SK-N-SH (cell line): ENCODE results near the gene PPP1R12C. TPM values are rescaled to one million over a fixed set of nuclear protein-coding genes. Genes with fewer than 3 reads are reported as not detected.

Source experiments
- CTCF ChIA-PET: fragments of 300-600, 350-600 bp; formaldehyde crosslinking; extraction: SDS; loops from one replicate; lab custom pipeline; 2021; lab: Yijun Ruan, JAX
- POLR2A ChIA-PET: fragments of 350-600 bp; sonication (Branson Sonifier 250); formaldehyde crosslinking; extraction: SDS; loops from one replicate; lab custom pipeline; 2020; ENCODE audit warnings: antibody characterized with exemption, inconsistent platforms; lab: Yijun Ruan, JAX
- DNase-seq: peaks from one replicate; pipeline ENCODE4 v3.0.0; 2012
- H2AFZ ChIP-seq: fragments of 200-600 bp; sonication (generic); 2 replicates; pipeline ENCODE4 v1.8.1; 2016; ENCODE audit warnings: antibody characterized with exemption, mild to moderate bottlenecking, low read depth
- H3F3A ChIP-seq: fragments of 200-600 bp; sonication (generic); replicated peaks from 2 replicates; pipeline ENCODE3; 2016; ENCODE audit warnings: antibody characterized with exemption, mild to moderate bottlenecking; ENCODE audit not compliant: insufficient read depth
- H3K27ac ChIP-seq, 2 experiments: fragments of 200-500 bp in 1 of 2; fragments of 200-600 bp in 1 of 2; sonication (Bioruptor generic) in 1 of 2; sonication (generic), shearing (Covaris generic) in 1 of 2; 2 replicates each; pipeline versions ENCODE4 v1.5.1 to v1.6.1; 2014 to 2016; ENCODE audit warnings: low read depth in 2 of 2, inconsistent platforms in 1 of 2, low read length in 1 of 2, mild to moderate bottlenecking in 1 of 2, mixed read lengths in 1 of 2
- H3K27me3 ChIP-seq: fragments of 200-600 bp; sonication (generic), shearing (Covaris generic); 2 replicates; pipeline ENCODE4 v1.6.1; 2016; ENCODE audit warnings: mixed run types; ENCODE audit not compliant: insufficient read depth
- H3K36me3 ChIP-seq, 2 experiments: fragments of 200-500 bp in 1 of 2; fragments of 200-600 bp in 1 of 2; sonication (Bioruptor generic) in 1 of 2; sonication (generic) in 1 of 2; replicated peaks in 1 of 2; 2 replicates each; pipeline versions ENCODE3 to v1.5.1; 2014 to 2016; ENCODE audit warnings: low read length in 1 of 2, mild to moderate bottlenecking in 1 of 2; ENCODE audit not compliant: insufficient read depth in 2 of 2, control insufficient read depth in 1 of 2
- H3K4me1 ChIP-seq, 2 experiments: fragments of 200-500 bp in 1 of 2; fragments of 200-600 bp in 1 of 2; sonication (Bioruptor generic) in 1 of 2; sonication (generic), shearing (Covaris generic) in 1 of 2; 2 replicates each; pipeline versions ENCODE4 v1.5.1 to v1.6.1; 2014 to 2016; ENCODE audit warnings: low read depth in 1 of 2, low read length in 1 of 2, mixed run types in 1 of 2; ENCODE audit not compliant: insufficient read depth in 2 of 2, control insufficient read depth in 1 of 2
- H3K4me2 ChIP-seq: fragments of 200-600 bp; sonication (generic), shearing (Covaris generic); 2 replicates; pipeline ENCODE4 v1.6.1; 2017; ENCODE audit warnings: mixed run types
- H3K4me3 ChIP-seq, 2 experiments: fragments of 200-500 bp in 1 of 2; fragments of 200-600 bp in 1 of 2; sonication (Bioruptor generic) in 1 of 2; sonication (generic), shearing (Covaris generic) in 1 of 2; 2 replicates each; pipeline versions ENCODE4 v1.5.1 to v1.8.1; 2014 to 2016; ENCODE audit warnings: low read depth in 2 of 2, inconsistent platforms in 1 of 2, low read length in 1 of 2, mild to moderate bottlenecking in 1 of 2, mixed read lengths in 1 of 2, moderate library complexity in 1 of 2
- H3K79me2 ChIP-seq: fragments of 200-600 bp; sonication (generic); 2 replicates; pipeline ENCODE4 v1.8.1; 2017; ENCODE audit warnings: mild to moderate bottlenecking; ENCODE audit not compliant: insufficient read depth
- H3K9ac ChIP-seq: fragments of 200-600 bp; sonication (generic); 2 replicates; pipeline ENCODE4 v1.6.1; 2017; ENCODE audit warnings: mixed run types
- H3K9me2 ChIP-seq: fragments of 200-600 bp; sonication (generic); 2 replicates; pipeline ENCODE4 v1.6.1; 2017; ENCODE audit warnings: mixed run types
- H3K9me3 ChIP-seq: fragments of 200-600 bp; sonication (generic); 2 replicates; pipeline ENCODE4 v1.6.1; 2017; ENCODE audit warnings: mixed run types, mild to moderate bottlenecking, moderate library complexity
- H4K20me1 ChIP-seq: fragments of 200-600 bp; sonication (generic); 2 replicates; pipeline ENCODE4 v1.6.1; 2017; ENCODE audit warnings: mild to moderate bottlenecking, mixed run types; ENCODE audit not compliant: insufficient read depth
- CHD2 ChIP-seq: fragments of 150-350 bp; IDR thresholded peaks from 2 replicates; pipeline ENCODE4 v1.6.1; 2018; ENCODE audit warnings: low read length; ENCODE audit not compliant: partially characterized antibody
- ELF1 ChIP-seq: IDR thresholded peaks from 2 replicates; pipeline ENCODE4 v1.4.0; 2012
- GATA2 ChIP-seq: sonication (generic); formaldehyde crosslinking; IDR thresholded peaks from 2 replicates; pipeline ENCODE4 v1.5.0; 2020; ENCODE audit warnings: mild to moderate bottlenecking, missing genetic modification reagents
- MEF2A ChIP-seq: IDR thresholded peaks from 2 replicates; pipeline ENCODE4 v1.4.0; 2012; ENCODE audit warnings: low read depth, borderline replicate concordance
- MXI1 ChIP-seq: IDR thresholded peaks from 2 replicates; pipeline ENCODE4 v1.6.1; 2012; ENCODE audit warnings: mild to moderate bottlenecking, low read depth, low read length, improper control_type of control experiment
- NRF1 ChIP-seq: IDR thresholded peaks from 2 replicates; pipeline ENCODE4 v1.6.1; 2012; ENCODE audit warnings: low read depth, mild to moderate bottlenecking, low read length
- REST ChIP-seq: IDR thresholded peaks from 2 replicates; pipeline ENCODE4 v1.6.1; 2012; ENCODE audit warnings: mild to moderate bottlenecking, low read depth, low read length, moderate library complexity
- RFX5 ChIP-seq: IDR thresholded peaks from 2 replicates; pipeline ENCODE4 v1.6.1; 2012; ENCODE audit warnings: mild to moderate bottlenecking, improper control_type of control experiment, low read length
- YY1 ChIP-seq: IDR thresholded peaks from 2 replicates; pipeline ENCODE4 v1.4.0; 2012; ENCODE audit warnings: low read depth, mild to moderate bottlenecking
- WGBS: methylation state at CpG from one replicate; pipeline ENCODE4 v1.1.6; 2017; ENCODE audit warnings: low lambda C conversion rate; 5-methylcytosine and 5-hydroxymethylcytosine counted together
- polyA plus RNA-seq, 3 experiments: library from polyadenylated mRNA; depleted of rRNA; stranded (reverse); fragments of >200 nt; gene quantifications; 2 replicates each; pipeline ENCODE4 v1.2.3, GENCODE V29; 2012
- TF ChIP-seq, protein P1 (sequence below): IDR thresholded peaks from 2 replicates; pipeline ENCODE4 v1.4.0; 2012; ENCODE audit warnings: low read depth, borderline replicate concordance

PPP1R12C gene
- polyA plus RNA-seq, 1 of the 3 experiments (the other 2 are of a cell fraction), result 83.9 TPM

DNA sequence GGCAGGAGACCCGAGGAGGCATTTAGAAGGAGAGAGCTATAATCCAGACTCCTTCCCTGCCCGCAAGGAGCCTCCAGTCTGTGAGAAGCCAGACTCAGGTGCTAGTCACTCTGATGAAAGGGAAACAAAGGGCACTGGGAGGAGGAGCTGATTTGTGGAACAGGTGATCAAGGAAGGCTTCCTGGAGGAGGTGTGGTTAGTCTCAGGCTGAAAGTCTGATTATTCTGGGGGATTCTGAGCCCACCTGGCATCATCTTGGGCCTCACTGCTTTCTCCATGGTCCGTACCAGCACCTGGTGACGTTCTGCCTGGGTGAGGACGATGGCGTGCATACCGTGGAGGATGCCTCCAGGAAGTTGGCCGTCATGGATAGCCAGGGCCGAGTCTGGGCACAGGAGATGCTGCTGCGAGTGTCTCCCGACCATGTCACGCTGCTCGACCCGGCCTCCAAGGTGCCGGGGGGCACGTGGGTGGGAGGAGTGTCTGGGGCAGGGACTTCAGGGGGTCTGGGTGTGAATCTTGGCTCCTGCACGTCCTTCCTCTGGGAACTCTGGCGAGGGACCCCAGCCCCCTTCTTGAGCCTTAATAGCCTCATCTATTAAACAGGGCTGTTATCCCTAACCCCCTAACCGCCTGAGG lies 37.9 kb downstream of the PPP1R12C start (continued):
- no peak for TF ChIP-seq ELF1
- TF ChIP-seq, all 33 proteins: peak for 0

- Histone ChIP-seq H3K9me2 (no peaks in the 10 kb centered on the region), H3K27me3 (no peaks in the 10 kb centered on the region), H3K4me3 (no peak overlapping the region), H3K9ac (no peak overlapping the region), H3K36me3 (no peaks in the 10 kb centered on the region), H3K4me1 (peaks cover 4 to 21% of the 10 kb centered on the region in 2 experiments; a peak in 2 of 4 replicates), H3K9me3 (no peaks in the 10 kb centered on the region), H3K4me2 (no peak overlapping the region), H3K79me2 (no peaks in the 10 kb centered on the region), H3K27ac (no peak overlapping the region), H4K20me1 (no peaks in the 10 kb centered on the region), H3F3A (peaks cover 6% of the 10 kb centered on the region), H2AFZ (no peak overlapping the region)
- DNase-seq, result no peak
- TF ChIP-seq YY1 (no peak), MXI1 (no peak)
- WGBS, result 77% methylated on average over 5 of the region's 5 CpGs
- CTCF ChIA-PET, result interaction anchor here (1.8 kb wide), 1 partner anchor 10 kb away, joined by 5 read pairs; no protein-coding TSS in a partner anchor
- POLR2A ChIA-PET, result no interaction called here
Measured at GRCh38 chr19:55078996-55079395, 38.4 kb downstream of the PPP1R12C start.

DNA sequence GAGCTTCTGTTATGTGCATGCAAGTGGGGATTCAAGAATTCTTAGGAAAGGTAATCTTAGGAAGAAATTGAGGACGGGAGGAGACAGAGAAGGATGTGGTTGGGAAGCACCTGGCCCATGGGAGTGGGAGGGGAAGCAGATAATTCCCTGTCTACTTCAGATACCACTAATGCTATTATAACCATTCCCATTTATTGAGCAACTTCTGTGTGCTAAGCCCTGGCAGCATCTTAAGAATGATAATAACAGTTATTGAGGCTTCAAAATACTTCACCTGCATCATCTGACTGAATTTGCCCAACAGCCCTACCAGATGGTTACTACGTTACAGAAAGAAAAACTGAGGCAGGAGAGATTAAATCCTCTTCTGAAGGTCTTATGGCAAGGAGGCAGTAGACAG lies 40.3 kb downstream of the PPP1R12C start:
- Histone ChIP-seq H3K9ac (no peak overlapping the region), H3F3A (peaks cover 6% of the 10 kb centered on the region), H3K36me3 (no peaks in the 10 kb centered on the region), H3K27me3 (no peaks in the 10 kb centered on the region), H3K4me2 (no peak overlapping the region), H3K9me3 (no peaks in the 10 kb centered on the region)
- CTCF ChIA-PET, result no interaction called here
- no peak for TF ChIP-seq CHD2
- TF ChIP-seq RFX5, result no peak
- TF ChIP-seq, protein P1, sequence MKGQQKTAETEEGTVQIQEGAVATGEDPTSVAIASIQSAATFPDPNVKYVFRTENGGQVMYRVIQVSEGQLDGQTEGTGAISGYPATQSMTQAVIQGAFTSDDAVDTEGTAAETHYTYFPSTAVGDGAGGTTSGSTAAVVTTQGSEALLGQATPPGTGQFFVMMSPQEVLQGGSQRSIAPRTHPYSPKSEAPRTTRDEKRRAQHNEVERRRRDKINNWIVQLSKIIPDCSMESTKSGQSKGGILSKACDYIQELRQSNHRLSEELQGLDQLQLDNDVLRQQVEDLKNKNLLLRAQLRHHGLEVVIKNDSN, result no peak
- TF ChIP-seq YY1, result no peak
- no peak for TF ChIP-seq NRF1
- no peak for TF ChIP-seq GATA2 (CRISPR knock-in tag)
- no peak for TF ChIP-seq MEF2A
- no peak for TF ChIP-seq REST
- no peak for TF ChIP-seq ELF1
- TF ChIP-seq, all 33 proteins: peak for 0
- Histone ChIP-seq H3K4me3 (no peak overlapping the region), H3K9me2 (no peaks in the 10 kb centered on the region), H2AFZ (no peak overlapping the region), H3K27ac (no peak overlapping the region), H3K79me2 (no peaks in the 10 kb centered on the region), H4K20me1 (no peaks in the 10 kb centered on the region), H3K4me1 (peaks cover 4 to 18% of the 10 kb centered on the region in 2 experiments; a peak in 2 of 4 replicates)
- WGBS, result 62% methylated on average over 2 of the region's 2 CpGs
- no peak for DNase-seq
- POLR2A ChIA-PET, result no interaction called here
